Hematopoietic multipotent progenitor cell treated with erythropoietin and hydrocortisone succinate and interleukin-3 and kit ligand, for 8 days (in vitro differentiated cells): ENCODE results near the gene ZMYND8.

Source experiments
- DNase-seq: peaks from one replicate; pipeline ENCODE4 v3.0.0-alpha.2; 2015

Gene ZMYND8

DNA sequence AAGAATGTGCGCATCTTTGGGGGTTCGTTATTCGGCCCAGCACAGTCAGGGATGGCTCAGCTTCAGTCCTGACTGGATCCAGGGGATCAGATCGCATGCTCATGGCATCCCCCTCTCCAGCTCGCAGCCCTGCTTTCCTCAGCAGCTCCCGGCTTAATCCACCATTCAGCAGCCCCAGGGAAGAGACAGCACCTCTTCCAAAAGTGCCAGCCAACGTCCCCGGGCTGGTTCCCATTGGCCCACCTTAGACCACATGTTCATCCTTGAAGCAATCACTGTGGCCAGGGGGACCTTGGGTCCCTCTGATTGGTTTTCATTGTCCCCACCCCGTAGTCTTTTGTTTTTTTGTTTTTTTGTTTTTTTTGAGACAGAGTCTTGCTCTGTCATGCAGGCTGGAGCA is 188.7 kb downstream of the ZMYND8 start:
- no peak for DNase-seq

DNA sequence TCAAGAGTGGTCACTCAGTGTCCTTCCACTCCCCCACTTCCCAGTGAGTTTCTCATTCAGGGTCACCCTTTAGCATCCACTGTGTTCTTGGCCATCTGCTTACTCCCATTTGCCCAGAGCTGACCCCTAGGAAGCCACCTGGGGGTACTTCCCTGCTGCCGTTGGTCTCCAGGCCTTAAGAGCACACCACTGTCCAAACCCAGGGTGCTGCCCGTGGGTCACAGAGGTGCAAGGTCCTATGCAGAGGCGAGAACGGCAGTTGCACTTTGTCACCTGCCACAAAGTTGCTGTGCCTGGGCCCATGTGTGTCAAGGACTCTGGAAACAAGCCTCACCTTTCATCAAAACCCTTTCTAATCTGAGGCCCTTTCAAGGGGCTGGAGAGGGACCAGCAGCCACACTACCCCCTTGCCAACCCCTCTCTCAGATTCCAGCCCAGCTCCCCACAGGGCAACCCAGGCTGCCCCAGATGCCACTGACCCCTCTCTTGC is 191.1 kb downstream of the ZMYND8 start:
- no peak for DNase-seq

DNA sequence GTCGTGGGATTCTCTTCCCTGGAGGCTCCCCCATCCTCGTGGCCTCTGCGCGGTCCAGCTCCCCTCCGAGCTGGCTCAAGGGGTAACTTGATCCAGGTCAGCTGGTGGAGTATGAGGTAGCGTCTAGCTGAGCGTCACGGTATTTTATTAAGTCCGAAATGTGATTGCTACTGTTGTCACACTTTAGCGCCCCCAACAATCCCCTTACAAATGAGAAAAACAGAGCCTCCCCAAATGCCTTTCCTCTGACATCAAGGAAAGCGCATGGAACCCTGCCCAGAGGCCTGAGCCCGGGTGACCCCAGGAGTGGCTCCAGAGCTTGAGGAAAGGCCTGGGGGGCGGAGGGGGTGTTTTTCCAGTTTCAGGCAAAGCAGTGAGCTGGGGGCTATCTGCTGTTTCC is 192.4 kb downstream of the ZMYND8 start:
- DNase-seq = no peak

DNA sequence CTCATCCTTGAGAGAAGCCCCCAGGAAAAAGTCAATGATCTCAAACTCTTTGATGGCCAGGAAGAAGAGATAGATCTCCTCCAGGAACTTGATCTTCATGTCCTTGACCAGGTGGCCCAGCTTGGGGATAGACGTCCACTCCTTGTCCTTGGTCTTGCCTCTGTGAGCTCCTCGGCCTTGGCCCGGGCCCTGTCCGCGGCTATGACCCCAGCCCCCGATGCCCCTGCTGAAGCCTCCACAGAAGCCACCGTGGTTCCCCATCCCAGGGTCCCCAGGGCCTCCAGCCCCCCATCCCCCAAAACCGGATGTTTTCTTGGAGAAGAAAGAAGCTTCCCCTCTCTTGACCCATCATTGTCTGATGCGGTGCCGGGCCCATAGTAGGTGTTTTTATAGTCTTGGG is 195.1 kb downstream of the ZMYND8 start:
- DNase-seq = no peak

DNA sequence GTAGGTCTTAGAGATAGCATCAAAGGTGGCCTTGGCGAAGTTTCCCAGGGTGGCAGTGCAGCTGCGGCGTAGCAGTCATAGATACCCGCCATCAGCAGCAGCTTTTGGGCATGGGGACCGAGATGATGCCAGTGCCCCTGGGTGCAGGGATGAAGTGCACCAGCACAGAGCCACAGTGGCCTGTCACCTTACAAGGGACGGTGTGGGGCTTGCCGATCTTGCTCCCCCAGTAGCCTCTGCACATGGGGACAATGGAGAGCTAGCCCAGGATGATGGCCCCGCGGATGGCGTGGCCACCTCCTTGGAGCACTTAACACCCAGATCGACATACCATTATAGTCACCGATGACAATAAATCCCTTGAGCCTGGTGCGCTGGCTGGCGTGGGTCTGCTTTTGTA is 195.5 kb downstream of the ZMYND8 start:
- DNase-seq = no peak

DNA sequence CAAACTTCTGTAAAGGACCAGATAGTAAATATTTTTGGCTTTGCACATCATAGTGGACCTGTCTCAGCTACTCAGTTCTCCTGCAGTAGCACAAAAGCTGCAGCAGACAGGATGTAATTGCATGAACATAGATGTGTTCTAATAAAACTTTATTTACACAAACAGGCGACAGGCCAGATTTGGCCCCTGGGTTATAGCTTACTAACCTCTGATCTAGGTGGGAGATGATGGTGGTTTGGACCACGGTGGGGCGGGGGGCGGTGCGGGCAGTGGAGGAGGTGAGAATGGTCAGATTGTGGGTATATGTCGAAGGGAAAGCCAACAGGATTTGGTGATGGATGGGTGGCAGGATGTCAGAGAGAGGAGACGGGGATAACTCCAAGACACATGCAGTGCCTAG is 196.3 kb downstream of the ZMYND8 start:
- DNase-seq = no peak
